CD4-positive, alpha-beta T cell treated with Interleukin-17A for 1 hour (primary cell): Measurements from ENCODE around the gene APOO.

ENCODE experiments used
- DNase-seq: peaks from one replicate; pipeline ENCODE4 v3.0.0-alpha.2; 2020

Gene APOO

DNA sequence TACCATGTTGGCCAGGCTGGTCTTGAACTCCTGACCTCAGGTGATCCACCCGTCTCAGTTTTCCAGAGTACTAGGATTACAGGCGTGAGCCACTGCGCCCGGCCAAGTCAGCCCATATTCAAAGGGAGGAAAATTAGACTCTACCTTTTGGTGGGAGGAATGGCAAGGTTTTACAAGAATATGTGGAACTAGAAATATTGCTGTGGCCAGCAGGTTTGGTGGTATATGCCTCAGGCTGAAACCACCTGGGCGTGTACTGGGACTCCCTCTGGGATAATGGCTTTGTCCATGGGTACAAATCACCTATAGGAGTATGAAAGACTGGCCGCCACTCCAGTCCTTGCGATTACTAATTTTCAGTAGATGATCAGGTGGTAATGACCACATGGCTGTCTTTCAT lies 92.4 kb downstream of the APOO start:
- DNase-seq: no peak

DNA sequence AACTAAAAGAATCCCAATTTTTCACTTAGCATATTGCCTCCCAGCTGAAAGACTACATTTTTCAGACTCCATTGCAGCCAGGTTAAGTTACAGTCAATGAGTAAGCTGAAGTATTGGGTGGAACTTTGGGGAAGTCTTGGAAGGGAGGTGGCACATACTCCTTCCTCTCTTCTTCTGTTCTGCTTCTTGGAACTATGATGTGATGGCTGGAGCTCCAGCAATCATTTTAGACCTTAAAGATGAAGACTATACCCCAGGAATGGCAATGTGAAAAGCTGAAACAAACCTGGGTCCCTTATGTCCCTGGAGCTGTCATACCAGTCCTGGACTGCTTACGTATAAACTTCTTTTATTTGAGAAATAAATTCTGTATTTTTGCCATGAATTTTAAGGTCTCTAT lies 93.9 kb downstream of the APOO start:
- DNase-seq: no peak

DNA sequence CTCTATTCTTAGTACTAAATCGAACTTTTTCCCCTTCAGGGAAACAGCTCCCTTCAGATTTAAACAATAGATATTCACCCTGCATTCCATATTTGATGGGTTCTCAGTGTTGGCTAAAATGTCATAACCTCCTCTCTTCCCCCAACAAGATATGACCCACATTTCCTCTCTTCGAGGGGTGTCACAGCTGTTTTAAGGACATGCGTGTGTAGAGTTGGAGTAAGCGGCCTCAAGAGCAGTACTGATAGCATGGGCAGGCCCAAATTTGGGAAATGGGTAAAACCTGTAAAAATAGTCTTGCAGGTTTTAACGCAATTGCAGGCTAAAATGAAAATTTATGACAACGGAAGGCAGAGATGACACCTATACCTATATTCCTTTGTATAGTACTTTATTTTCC lies 96.1 kb downstream of the APOO start:
- DNase-seq: no peak

DNA sequence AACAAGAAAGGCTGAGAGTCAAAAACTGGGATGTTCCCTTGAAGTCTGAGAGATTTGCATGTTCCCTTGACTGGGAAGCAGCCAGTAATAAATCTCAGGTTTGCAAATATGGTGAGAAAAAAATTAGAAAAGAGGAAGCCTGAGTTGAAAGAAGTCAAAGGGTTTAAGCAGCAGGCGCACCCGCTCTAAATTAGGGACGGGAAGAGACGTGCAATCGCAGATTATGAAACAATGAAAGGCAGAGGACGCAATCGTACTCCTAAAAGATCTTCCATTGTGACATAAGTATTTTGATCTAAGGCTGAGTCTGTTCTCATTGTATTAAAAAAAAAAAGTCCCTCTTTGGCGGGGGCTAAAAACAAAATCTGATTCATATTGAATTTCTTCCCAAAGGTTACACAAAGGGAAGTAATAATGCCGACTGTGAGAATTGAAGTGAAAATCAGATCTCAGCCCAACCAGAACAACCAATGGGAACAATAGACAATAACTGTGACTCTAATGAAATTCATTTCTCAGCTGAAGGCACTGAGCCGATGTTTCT lies 96.6 kb downstream of the APOO start:
- peak; percentile 7 for DNase-seq

GRCh38 chrX:23810279-23810678 lies 97.5 kb downstream of the APOO start:
- DNase-seq: no peak

- DNase-seq: no peak
These were observed 102.3 kb downstream of the APOO start for GRCh38 chrX:23805389-23805788.

GRCh38 chrX:23804578-23804977 lies 103.2 kb downstream of the APOO start:
- no peak for DNase-seq

DNA sequence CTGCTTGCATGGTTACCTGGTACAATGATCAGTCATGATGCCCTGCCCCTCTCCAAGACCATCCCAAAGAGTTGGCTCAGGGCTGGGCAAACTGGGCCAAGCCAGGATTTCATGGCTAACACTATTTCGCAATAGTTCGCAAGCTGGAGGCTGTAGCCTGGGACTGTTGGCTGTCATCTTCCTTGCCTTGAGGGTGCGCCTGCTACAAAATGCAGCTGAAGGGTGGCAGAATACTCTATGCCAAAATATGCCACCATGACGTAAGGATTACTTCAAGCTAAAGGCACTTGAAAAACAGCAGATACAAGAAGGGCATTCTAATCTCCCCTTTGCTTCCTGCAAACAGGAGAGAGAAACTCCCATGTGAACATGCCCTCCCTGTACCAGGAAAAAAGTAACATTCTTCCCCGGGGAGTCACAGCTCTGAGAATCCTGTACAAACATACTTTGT lies 103.8 kb downstream of the APOO start:
- DNase-seq: no peak

DNA sequence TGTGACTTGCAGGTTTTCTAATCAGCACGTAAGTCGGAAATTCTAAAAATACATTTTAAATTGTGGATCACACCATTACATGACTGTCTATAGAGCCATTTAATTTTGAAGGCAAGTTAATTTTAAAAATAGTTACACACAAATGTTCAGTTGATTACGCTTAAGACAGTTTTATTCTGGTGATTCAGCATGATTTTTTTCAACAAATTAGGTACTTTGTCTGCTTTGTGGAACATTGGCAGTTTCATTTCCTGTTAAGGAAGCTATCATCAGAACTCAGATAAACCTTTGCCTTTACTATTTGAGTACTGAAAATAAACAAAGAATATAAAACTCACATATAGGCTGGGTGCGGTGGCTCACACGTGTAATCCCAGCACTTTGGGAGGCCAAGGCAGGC lies 105.3 kb downstream of the APOO start:
- no peak for DNase-seq

DNA sequence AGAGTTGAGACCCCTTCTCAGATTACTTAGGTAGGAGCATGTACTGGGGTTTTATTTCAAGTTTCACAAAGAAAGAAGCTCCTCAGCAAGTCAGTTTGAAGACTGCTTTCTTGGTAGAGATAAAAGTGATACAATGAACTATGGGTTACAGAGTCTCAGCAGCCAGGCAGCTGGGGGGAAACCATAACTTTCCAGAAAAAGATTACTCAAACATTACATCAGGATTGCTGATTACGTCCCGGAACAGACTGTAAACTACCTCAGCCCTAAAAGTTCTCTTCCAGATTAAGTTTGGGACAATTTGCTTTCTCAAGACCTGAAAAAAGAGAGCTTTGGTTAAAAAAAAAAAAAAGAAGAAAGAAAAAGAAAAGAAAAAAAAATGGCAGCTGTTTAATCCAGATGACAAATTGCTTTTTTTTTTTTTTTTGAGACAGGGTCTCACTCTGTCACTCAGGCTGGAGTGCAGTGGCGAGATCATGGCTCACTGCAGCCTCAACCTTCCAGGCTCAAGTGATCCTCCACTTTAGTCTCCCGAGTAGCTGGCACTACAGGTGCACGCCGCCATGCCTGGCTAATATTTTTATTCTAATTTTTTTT lies 108.2 kb downstream of the APOO start:
- DNase-seq: no peak

- no peak for DNase-seq
These were observed 110.2 kb downstream of the APOO start for GRCh38 chrX:23797371-23798128.

- DNase-seq: no peak
These were observed 112.5 kb downstream of the APOO start for GRCh38 chrX:23795221-23795620.

GRCh38 chrX:23792861-23793553 lies 114.7 kb downstream of the APOO start:
- DNase-seq: no peak

GRCh38 chrX:23790155-23790497 lies 117.6 kb downstream of the APOO start:
- DNase-seq: no peak

GRCh38 chrX:23789386-23790154 lies 118.2 kb downstream of the APOO start:
- DNase-seq: no peak

DNA sequence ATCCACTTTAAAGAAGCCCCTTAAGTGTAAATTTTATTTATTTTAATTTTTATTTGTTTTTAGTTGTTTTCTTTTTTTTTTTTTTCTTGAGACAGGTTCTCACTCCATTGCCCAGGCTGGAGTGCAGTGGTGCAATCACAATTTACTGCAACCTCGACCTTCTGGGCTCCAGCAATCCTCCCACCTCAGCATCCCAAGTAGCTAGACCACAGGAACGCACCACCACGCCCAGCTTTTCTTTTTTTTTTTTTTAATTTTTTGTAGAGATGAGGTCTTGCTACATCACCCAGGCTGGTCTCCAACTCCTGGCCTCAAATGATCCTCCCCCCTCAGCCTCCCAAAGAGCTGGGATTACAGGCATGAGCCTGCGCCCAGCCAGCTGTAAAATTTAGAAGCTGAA lies 118.8 kb downstream of the APOO start:
- no peak for DNase-seq

- no peak for DNase-seq
These were observed 119.2 kb downstream of the APOO start for GRCh38 chrX:23788521-23788920.

GRCh38 chrX:23787745-23788118 lies 120.0 kb downstream of the APOO start:
- DNase-seq: no peak

DNA sequence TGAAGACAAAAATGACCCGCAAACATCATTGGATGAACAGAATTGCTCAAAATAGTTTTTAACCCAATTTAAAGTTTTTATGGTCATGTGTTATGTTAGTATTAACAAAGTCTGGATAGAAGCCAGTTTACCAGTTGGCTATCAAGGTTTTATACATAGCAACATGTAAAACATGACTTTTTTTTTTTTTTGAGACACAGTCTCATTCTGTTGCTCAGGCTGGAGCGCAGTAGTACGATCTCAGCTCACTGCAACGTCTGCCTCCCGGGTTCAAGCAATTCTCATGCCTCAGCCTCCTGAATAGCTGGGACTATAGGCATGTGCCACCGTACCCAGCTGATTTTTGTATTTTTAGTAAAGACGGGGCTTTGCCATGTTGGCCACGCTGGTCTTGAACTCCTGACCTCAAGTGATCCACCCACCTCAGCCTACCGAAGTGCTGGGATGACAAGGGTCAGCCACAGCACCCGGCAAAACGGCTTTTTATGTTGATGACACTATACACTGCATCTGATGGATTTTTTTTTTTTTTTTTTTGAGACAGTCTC lies 121.4 kb downstream of the APOO start:
- peak; percentile 39 for DNase-seq

DNA sequence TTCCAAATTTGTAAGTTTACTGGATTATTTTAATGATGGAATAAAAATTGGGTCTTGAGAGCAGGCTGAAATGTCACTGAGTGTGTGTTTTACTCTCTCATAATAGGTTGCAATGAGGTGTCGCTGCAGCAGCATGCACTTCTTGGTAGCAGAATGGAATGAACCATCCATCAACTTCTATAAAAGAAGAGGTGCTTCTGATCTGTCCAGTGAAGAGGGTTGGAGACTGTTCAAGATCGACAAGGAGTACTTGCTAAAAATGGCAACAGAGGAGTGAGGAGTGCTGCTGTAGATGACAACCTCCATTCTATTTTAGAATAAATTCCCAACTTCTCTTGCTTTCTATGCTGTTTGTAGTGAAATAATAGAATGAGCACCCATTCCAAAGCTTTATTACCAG lies 122.2 kb downstream of the APOO start:
- DNase-seq: no peak

DNA sequence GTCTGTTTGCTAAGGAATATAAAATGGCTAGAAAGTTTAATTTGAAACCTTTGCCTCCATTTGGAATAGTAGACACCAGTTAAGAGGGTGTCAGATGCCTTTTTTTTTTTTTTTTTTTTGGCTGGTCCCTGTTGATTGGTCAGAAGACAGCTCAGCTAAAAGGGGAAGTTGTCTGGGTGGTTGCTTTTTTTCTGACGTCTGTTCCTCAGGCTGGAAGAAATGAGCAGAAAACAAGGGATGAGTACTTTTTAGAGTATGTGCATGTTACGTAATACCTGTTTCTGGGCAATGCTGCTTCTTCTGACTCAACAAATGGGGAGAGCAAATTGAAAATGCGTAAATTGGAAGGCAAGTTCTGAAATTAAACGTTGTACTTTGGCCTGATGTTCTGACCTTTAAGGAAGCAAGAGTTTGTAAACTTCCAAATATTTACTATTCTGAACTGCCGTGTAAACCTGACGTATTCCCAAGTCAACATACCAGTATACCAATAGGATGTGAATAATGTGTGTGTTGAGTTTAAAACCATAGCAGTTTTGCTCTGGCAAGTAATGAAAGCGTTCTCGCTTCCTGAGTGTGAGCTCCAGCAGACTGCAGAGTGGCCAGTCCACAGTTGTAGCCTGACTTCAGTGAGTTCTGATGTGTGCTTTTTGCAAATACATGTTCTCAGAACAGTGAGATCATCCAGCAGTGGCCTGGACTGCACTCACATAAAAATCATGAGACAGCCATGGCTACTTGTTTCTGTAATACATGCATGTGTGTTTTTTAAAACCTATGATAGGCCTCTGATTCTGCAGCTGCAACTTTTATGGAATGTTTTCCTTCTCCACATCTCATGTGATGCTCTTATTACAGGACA lies 123.0 kb downstream of the APOO start:
- DNase-seq: peak; percentile 35
